ENCODE data around the gene HCRT.
"Not testable (repeated sequence)": the region's sequence is repeated elsewhere in the genome, so short reads cannot be mapped to it uniquely, and the experiment has no call there.

Gene HCRT

DNA sequence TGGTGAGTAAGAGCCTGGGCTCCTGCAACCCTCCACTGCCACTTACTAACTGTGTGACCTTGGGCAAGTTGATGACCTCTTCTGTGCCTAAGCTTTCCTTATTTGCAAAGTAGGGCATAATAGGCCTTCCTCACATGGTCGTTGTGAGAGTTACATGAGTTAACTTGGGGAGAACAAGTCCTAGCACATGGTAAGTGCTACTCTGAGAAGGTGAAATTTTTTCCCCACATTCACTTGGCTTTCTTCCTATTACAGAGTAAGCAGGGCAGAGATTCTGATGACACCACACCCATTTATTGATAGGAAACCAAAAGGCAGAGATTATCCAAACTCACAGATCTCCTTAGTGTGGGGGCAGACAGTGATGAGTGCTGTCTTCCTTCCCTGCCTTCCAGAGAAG is 5.9 kb downstream of the HCRT start:
- no peak for DNase-seq

DNA sequence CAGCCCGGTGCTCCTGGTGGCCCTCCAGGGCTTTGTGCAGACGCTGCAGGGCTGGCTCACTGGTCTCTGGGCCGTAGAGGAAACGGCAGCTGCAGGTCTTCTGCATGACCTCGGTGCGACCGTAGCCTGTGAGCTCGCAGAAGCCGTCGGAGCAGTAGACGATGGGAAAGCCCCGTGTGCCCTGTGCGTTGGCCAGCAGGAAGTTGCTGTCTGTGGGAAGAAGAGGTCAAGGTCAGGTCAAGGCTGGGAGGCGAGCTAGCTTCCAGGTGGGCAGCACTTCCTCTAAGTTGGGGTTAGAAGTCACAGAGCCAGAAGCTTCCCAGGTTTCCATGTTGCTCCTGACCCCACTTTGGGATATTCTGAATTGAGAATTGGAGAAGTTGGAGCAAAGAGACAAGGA is 6.4 kb downstream of the HCRT start:
- no peak for DNase-seq

DNA sequence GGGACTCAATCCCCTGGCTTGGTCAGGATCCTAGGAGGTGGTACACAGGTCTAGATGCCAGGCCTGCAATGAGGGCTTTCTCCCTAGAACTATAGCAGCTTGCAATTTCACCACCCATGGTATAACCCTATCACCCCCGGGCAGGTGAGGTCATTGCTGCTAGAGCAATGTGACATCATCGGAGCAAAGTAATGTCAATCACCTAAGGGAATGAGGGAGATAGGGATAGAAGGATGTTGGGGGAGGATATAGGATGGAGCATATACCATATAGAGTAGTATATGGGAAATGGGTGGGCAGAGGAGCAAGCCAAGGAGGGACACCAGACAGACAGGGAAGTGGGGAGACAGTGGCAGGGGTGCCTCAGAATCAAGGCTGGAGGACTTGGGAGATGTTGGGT is 7.6 kb downstream of the HCRT start:
- no peak for DNase-seq

DNA sequence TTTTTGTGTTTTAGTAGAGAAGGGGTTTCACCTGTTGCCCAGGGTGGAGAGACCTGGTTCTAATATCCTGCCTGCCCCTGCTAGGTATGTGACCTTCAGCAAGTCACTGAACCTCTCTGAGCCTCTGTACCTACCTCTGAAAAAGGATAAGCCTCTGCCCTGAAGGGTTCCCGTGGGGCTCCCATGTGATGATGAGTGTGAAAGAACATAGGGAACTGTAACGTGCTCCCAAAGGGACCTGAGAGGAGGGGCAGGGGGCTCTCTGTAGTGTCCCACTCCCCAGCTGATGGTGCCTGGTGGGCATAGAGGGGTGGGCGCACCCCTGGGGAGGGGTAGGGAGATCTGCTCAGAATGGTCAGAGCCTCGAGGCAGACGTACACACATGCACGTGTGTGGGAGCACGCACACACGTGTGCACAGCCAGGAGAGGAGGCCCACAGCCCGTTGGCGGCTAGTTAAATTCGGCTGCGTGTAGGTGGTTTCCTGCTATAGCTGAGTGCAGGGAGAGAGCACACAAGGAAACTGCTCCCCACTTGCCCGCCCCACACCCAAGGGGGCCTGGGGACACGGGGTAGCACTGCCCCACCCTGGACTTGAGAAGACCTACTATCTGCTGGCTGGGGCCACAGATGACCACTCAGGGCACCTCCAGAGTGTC is 11.0 kb downstream of the HCRT start:
- DNase-seq = no peak

DNA sequence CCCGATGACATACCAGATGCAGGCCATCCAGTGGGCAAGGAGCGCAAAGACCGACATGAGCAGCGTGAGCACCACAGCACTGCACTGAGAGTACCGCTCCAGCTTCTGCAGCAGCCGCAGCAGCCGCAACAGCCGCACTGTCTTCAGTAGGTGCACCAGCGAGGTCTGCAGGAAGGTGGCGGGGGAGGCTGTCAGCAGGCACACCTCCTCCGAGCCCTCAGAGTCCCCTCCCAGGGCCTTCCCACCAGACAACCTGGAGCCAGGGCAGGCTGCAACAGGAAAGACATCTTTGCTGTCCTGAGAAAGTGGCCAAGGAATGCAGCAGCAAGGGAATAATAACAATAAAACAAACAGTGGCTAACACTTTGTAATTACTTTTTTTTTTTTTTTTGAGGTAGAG is 13.4 kb downstream of the HCRT start:
- no peak for DNase-seq

DNA sequence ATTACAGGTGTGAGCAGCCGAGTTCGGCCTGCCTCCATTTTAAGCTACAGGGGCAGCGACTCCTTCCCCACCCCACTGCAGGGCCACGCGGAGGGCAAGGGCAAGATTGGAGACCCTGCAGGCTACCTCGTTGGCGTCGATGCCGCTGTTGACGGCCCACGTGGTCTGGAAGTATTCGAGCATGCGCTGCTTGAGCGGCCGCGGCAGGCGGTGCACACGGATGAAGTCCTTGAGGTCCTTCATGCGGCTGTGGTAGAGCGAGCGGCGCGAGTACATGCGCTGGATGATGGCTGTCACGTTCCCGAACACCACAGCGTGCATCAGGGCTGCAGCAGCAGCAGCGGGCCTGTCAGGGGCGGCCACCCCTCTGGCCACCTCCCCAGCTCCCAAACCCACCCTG is 15.9 kb downstream of the HCRT start:
- DNase-seq = no peak

DNA sequence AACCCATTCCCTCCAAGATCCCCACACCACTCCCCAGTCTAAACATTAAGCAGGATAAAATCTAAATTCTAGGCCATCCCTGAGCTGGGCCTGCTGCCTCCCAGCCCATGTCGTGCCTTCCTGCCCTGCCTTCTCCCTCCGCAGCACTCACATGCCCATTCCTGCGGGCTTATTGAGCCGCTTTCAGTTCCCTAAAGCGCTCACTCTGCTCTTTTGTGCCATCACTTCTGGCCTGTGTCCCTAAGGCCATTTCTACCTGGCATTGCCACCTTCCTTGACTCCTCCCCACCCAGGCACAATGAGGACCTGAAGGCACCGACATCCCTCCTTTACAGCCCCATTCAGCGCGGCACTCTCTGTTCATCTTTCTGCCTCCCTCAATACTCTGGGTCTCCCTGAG is 17.4 kb downstream of the HCRT start:
- DNase-seq = no peak

DNA sequence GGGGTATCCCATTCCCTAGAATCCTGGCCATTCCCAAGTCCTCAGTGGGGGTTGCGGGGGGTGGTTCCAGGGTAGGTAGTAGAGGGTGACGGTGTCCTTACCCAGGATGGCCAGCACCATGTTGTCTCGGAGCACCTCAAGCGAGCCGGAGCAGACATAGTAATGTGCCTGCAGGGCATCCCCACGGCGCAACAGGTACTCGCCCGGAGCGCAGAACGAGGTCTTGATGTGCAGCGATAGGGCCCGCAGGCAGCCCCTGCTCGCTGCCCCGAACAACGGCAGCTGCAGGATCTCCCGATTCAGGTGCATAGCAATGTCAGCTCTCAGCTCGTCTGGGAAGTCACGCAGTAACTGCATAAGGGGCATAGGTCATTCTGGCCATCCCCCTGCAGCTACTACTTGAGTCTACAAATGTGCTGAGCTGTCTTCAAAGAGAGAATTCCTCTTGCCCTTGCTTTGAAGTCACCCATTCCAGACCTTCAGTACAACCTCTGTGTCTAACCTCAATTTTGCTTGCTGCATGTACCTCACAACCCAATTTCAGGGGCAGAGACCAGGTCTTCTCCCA is 19.0 kb downstream of the HCRT start:
- DNase-seq = no peak

DNA sequence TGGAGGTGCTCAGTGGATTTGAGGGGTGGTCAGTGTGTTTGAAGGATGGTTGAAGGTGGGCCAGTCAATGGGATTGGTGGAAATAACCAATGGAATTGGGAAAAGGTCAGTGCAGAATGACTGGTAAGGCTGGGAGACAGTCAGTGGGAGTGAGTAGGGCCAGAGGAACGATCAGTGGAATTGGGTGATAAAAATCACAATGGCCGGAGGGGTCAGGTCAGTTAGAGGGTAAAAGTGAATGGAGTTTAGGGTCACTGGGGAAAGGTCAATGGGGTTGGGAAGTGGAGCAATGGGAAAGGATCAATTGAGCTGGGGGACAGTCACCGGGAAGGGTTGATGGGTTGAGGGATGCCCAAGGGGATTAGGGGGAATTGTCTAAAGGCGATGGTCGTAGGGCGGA is 19.5 kb downstream of the HCRT start:
- no peak for DNase-seq

DNA sequence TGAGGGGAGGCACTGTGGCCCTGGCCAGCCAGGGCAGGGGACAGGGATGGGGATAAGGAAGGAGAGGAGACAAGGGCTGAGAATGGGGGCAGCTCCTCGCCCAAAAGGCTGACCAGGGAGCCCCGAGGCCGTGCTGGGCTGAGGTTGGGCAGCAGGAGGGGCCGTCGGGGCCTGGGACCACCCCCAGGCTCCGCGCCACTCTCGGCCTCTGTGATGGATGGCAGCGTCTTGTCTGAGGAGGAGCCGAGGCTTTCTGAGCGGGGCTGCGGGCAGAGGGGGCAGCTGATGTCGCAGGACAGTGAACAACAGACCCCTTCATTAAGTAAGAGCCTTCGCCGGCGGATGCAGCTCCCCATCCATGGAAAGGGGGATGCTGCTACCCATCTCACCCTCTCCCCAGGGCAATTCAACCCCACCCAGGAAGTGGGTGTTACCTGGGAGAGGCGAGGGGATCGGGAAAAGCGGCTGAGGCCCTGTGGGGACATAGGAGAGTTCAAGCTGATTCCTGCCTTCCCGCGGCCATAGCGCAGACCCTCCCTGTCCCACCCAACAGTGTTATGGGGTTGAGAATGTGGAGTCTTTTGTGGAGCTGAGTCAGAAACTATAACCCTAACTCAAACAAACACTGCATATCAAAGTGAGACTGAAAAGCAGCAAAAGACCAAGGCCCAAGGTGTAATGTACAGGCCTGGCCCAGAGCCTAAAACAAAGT is 21.4 kb downstream of the HCRT start:
- DNase-seq = no peak

DNA sequence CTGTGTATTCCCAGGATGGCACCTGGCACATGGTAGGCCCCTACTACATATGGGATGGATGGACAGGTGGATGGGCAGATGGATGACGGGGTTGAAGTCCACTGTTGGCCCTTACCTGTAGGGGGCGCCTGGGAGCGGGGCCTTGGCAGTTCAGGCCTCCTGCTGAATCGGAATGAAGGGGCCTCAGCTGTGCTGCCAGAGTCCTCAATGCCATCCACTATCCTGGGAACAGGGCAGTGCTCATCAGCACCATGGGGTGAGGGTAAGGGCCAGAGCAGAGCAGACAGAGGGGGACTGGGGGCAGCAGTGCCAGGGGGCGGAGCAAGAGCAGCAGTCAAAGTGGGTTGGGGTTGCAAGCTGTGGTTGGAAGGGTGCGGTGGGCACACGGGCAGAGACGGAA is 22.1 kb downstream of the HCRT start:
- no peak for DNase-seq

DNA sequence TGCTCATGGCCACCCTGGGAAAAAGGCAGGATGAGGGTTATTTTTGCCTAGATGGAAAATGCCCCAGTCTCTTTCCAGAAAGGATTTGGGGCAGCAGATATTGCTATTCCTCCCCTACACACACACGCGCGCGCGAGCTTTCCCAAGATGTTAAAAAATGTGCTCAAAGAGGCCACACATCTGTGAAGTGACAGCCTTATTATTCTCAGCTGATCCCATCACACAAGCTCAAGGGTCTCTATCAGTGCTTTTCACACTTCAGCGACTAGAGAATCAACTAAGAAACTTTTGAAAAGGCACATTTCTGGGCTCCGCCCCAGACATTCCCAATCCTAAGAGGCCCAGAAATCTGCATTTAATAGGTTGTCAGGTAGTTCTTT is 24.7 kb downstream of the HCRT start:
- DNase-seq = no peak

DNA sequence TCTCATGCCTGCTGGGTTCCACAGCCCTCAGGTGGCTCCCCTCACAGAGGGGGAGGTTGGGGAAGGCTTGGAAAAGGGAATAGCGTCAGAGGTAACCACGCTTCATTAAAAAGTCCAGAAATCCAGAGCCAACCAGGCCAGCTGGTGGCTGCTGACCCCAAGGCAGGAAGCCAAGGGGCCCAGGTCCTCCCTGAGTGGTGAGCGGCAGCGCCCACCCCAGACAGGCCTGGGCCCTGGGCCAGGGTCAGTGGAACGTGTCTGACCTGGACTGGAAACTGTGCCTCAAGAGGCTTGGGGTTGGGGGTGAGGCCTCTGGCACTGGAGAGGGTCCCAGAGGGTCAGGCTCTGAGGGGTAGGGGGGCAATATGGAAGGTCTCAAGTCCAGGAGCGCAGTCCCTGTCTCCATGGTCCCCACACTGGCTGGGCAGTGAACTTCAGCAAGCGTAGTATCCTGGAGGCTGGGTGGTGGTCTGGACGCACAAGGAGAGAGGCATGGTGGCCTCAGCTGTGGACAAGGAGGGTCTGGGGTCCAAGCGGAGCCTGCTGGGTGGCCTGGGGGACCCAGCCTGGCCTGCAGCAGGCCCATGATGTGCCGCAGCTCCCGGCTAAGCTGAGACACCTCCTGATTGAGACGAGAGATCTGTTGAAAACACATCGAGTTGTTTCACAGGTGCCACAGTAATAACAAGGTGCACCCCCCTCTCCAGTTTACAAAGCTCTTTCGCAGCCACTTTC is 25.3 kb downstream of the HCRT start:
- DNase-seq = no peak

DNA sequence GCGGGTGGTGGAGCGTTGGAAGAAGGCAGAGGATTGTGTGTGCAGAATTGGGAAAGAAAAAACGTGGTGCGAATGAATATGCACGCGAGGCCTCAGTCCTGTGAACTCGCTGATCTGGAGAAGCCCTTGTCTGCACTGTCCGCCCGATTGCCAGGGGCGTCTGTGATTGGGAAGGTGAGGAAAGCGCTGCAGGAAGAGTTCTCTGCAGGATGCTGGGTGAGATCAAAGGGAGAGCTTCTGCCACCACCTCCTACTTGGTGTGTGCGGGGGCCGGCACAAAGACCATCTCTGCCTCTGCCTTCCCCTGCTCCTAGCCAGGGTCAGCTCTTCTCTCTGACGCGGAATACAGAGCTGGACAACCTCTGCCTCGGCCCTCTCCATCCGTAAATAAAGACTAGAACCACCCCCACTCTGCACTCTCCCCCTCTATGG is 29.6 kb downstream of the HCRT start:
- DNase-seq = no peak

DNA sequence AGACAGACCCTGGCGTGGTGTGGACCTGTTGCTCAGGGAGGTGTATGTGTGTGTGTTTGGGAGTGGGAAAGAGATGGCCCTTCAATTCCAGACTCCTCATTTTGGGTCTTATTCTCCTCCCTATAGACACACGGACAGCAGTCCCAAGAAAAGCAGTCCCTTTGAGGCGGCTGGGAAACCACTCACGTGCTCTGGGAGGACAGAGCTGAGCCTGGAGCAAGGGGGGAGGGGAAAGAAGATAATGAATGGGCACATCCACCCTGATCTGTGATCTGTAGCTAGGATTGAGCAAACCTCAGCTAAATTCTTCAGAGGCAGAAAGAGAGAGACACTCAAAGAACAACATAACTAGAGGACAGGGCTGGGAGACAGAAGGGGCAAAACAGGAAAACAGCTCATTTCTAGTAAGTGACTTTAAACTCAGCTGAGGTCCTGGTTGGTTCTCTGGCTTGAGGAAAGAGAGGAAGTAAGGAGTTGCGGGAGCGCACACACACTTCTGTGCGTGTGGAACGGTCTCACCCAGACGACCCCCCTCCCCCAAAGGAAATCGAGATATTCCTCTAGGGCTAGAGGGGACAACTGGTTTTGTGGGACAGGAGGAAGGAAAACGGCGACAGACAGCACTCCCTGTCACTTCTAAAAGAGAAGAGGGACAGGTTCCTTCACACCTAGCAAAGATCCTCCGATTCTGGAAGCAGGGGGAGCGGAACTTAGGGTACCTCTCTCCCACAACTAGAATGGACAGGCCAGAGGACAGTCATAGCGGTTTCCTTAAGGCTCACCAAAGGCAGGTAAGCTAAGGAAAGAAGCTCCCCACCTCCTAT is 31.1 kb downstream of the HCRT start:
- DNase-seq = no peak

DNA sequence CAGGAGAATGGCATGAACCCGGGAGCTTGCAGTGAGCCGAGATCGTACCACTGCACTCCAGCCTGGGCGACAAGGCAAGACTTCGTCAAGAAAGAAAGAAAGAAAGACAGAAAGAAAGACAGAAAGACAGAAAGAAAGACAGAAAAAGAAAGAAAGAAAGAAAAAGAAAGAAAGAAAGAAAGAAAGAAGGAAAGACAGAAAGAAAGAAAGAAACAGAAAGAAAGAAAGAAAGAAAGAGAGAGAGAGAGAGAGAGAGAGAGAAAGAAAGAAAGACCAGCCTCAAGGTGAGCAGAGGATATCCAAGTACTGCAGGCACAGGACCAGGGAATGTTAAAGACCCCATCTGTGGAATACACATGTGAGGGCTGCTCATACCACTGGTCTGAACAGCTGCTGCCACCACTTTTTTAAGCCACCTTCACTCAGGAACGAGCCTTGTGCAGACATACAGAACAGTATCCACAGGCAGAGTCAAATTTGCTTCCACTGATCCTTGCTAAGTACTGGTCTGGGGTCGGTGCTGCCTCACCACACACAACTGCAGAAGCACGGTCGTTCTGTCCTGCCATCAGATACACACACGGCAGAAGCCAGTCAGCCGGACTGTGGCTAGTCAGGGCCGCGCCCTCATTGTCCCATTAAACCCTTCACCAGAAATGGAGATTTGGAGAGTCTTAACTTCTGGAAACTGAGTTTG is 38.2 kb downstream of the HCRT start:
- no peak for DNase-seq

DNA sequence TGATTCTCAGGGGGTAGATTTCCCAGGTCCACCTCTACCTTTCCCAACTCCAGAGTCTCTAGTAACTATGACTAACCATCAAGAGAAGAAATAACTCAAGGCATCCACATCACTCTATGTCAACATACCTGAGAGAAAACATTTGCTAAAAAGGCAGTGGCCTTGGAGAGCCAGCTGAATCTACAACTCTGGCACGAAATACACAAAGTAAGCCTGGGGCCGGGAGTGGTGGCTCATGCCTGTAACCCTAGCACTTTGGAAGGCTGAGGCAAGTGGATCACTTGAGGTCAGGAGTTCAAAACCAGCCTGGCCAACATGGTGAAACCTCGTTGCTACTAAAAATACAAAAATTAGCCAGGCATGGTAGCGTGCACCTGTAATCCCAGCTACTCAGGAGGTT is 42.1 kb downstream of the HCRT start:
- DNase-seq = not testable (repeated sequence)

DNA sequence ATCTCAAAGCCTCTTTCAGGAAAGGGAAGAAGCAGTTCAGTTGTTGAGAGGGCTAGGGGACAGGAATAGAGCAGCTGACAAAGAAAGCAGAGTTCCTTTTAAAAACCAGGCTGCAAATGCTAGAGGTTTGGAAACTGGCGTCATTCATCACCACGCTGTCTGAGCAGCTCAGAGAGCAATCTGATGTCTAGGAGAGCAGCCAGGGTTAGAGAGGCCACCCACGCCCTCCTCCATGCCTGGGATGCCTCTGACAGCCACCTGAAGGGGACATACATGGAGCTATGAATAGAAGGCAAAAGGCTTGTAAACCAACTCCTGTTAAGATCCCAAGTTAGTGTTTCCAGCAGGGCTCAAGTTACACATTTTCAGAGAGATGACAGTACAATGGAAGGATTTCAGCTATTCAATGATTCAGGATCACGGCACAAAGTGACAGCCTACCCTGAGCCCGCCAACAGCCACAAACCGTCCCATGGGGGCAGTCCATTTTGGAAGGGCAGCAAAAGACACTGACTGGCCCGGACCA is 42.8 kb downstream of the HCRT start:
- no peak for DNase-seq

DNA sequence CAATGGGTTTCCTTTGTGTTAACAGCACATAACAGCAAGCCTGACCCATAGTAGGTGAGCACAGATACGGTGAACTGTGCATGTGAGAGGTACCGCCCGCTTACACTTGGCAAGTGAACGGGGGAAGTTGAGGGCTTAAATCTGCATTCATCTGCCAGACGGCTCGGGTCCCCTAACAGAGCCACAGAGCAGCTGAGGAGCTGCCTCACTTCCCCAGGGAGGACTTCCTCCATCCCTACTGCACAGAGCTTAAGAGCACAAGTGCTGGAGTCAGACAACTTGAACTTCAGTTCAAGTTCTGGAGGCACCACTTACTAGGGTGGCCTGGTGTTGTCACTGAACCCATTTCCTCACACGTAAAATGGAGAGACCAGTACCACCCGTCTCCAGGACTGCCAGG is 43.9 kb downstream of the HCRT start:
- DNase-seq = no peak

DNA sequence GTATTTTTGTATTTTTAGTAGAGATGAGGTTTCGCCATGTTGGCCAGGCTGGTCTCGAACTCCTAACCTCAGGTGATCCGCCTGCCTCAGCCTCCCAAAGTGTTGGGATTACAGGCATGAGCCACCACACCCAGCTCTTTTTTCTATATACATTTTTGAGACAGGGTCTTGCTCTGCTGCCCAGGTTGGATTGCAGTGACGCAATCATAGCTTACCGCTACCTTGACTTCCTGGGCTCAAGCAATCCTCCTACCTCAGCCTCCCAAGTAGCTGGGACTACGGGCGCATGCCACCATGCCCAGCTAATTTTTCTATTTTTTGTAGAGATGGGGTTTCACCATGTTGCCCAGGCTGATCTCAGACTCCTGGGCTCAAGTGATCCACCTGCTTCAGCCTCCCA is 44.6 kb downstream of the HCRT start:
- DNase-seq = not testable (repeated sequence)

DNA sequence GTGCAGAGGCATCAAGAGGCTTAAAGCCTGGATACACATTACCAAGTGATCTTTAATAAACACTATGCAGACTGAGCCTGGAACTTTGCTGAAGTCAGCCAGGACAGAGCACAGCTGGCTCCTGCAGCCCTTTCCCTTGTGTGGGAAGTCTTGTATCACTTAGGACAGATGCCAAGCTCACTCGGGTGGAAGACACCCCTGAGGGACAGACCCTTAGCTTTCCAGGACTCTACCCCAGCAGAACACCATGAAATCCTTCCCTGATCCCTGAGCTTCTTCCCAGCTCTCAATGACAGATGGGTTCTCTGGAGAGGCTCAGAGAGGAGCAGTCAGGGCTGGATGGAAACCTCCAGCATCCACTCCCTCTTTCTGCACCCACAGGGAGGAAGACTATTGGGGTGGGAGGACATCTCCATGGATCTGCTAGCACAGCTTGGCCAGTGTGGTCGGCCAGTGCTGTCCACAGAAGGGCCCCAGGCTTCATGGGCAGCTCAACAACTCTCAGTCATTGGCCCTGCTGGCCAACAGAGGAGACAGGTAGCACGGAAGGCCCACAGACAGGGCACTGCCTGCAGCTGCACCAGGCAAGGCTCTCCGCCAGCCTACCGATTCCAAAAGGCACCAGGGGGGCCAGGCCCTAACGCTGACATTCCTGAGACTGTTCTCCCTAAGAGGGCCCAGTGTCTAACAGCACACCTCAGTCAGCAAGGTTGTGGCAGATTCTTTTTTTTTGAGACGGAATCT is 46.3 kb downstream of the HCRT start:
- DNase-seq = no peak

All from right forelimb (tissue), 1 donor.